Lung (tissue), 12 donors: Measurements from ENCODE around the gene SSTR1. TPM values are rescaled to one million over a fixed set of nuclear protein-coding genes. Genes with fewer than 3 reads are reported as not detected.

Experiments
- ATAC-seq: fragments of 200-7000 bp; cut with Tn5 transposase; one replicate; pipeline ENCODE4 v1.9.1; 2020; ENCODE audit warnings: moderate number of reproducible peaks; ENCODE audit not compliant: insufficient read depth, low FRiP score
- DNase-seq, 3 donors: peaks; one replicate each; pipeline ENCODE4 v3.0.0-alpha.2; 2013 to 2017
- H3K27ac ChIP-seq, 2 donors: one replicate each; pipeline ENCODE4 v1.5.1; 2013; ENCODE audit warnings: mild to moderate bottlenecking in 2 of 2, moderate library complexity in 2 of 2, control low read depth in 1 of 2, inconsistent platforms in 1 of 2, low read depth in 1 of 2, low read length in 1 of 2
- H3K27me3 ChIP-seq, 3 donors: one replicate each; pipeline ENCODE4 v1.5.1; 2013; ENCODE audit warnings: low read length in 2 of 3; ENCODE audit not compliant: control insufficient read depth in 3 of 3, insufficient read depth in 3 of 3
- H3K36me3 ChIP-seq, 4 donors: one replicate each; pipeline ENCODE4 v1.5.1; 2013; ENCODE audit warnings: low read length in 4 of 4, mild to moderate bottlenecking in 1 of 4, moderate library complexity in 1 of 4; ENCODE audit not compliant: control insufficient read depth in 4 of 4, insufficient read depth in 4 of 4
- H3K4me1 ChIP-seq, 5 donors: one replicate each; pipeline ENCODE4 v1.5.1; 2013; ENCODE audit warnings: low read length in 5 of 5, mild to moderate bottlenecking in 2 of 5, moderate library complexity in 1 of 5; ENCODE audit not compliant: control insufficient read depth in 5 of 5, insufficient read depth in 5 of 5
- H3K4me3 ChIP-seq: one replicate; pipeline ENCODE4 v1.5.1; 2013; ENCODE audit warnings: mild to moderate bottlenecking, control low read depth, moderate library complexity
- H3K9ac ChIP-seq, 2 donors: one replicate each; pipeline ENCODE4 v1.5.1; 2013; ENCODE audit warnings: low read length in 2 of 2, control low read depth in 1 of 2; ENCODE audit not compliant: insufficient read depth in 1 of 2
- H3K9me3 ChIP-seq, 4 donors: one replicate each; pipeline ENCODE4 v1.5.1; 2013; ENCODE audit warnings: low read length in 3 of 4, mild to moderate bottlenecking in 1 of 4, moderate library complexity in 1 of 4; ENCODE audit not compliant: control insufficient read depth in 4 of 4, insufficient read depth in 3 of 4
- CTCF ChIP-seq: IDR thresholded peaks from 2 replicates; pipeline ENCODE4 v1.5.1; 2012; ENCODE audit warnings: mild to moderate bottlenecking; ENCODE audit errors: control extremely low read depth, extremely low read depth
- WGBS, 2 donors: extraction: QIAGEN DNeasy Blood & Tissue Kit; methylation state at CpG; one replicate each; pipeline ENCODE4 v1.1.7; 2013; 5-methylcytosine and 5-hydroxymethylcytosine counted together
- polyA plus RNA-seq, 2 donors: library from polyadenylated mRNA; stranded (reverse); fragments of 200-250 nt; gene quantifications; one replicate each; pipeline ENCODE4 v1.2.1, GENCODE V29; 2013
- total RNA-seq, 2 donors: library from RNA; depleted of rRNA in 1 of 2; stranded (reverse); fragments of >200 nt in 1 of 2; gene quantifications; one replicate each; pipeline ENCODE4 v1.2.1, GENCODE V29; 2014 to 2021
- donor health status: control.
- donor health status: control.
- donor health status: Bipolar disorder and iron deficiency.
- donor health status: healthy.
- donor health status: DM: yes; HTN: yes; CAD: no.

SSTR1 gene
- total and polyA plus RNA-seq, 4 donors: 1.6 to 7.9 (median 3.2) TPM

GRCh38 chr14:38201137-38201828, 6.4 kb upstream of the SSTR1 start:
- no peak for TF ChIP-seq CTCF
- no peaks in the 10 kb centered on the region for H3K36me3 ChIP-seq
- no peak overlapping the region for H3K9ac ChIP-seq
- WGBS, 2 donors: 94 to 95% methylated on average over 5 of the region's 5 CpGs
- peaks cover 0 to 17% (median 0%) of the 10 kb centered on the region in 5 donors for H3K4me1 ChIP-seq
- peaks cover 0 to 3% (median under 1%) of the 10 kb centered on the region in 4 donors for H3K9me3 ChIP-seq
- H3K27ac ChIP-seq: no peak overlapping the region
- ATAC-seq (no peak), DNase-seq (no peak)
- no peaks in the 10 kb centered on the region for H3K27me3 ChIP-seq
- no peak overlapping the region for H3K4me3 ChIP-seq

- WGBS, 2 donors: 75 to 77% methylated on average over 5 of the region's 5 CpGs
- Histone ChIP-seq H3K27me3 (peaks cover 0 to 4% (median 4%) of the 10 kb centered on the region in 3 donors), H3K36me3 (no peaks in the 10 kb centered on the region), H3K9ac (no peak overlapping the region), H3K27ac (no peak overlapping the region), H3K4me3 (no peak overlapping the region), H3K4me1 (peaks cover 0 to 16% (median 0%) of the 10 kb centered on the region in 5 donors), H3K9me3 (peaks cover 0 to 3% (median under 1%) of the 10 kb centered on the region in 4 donors)
- DNase-seq (no peak), ATAC-seq (no peak)
- TF ChIP-seq CTCF: no peak
Measured at GRCh38 chr14:38202444-38203191, 5.1 kb upstream of the SSTR1 start.

GRCh38 chr14:38203929-38204718, 3.6 kb upstream of the SSTR1 start:
- TF ChIP-seq CTCF: no peak
- Histone ChIP-seq H3K4me3 (no peak overlapping the region), H3K36me3 (no peaks in the 10 kb centered on the region), H3K27ac (no peak overlapping the region), H3K4me1 (peaks cover 0 to 26% (median 6%) of the 10 kb centered on the region in 5 donors), H3K27me3 (peaks cover 0 to 15% (median 15%) of the 10 kb centered on the region in 3 donors), H3K9ac (no peak overlapping the region), H3K9me3 (peaks cover 0 to 3% (median 2%) of the 10 kb centered on the region in 4 donors)
- 67 to 73% methylated on average over 2 of the region's 2 CpGs for WGBS, 2 donors
- no peak for DNase-seq
- no peak for ATAC-seq
